ENCODE measurements around the gene TTF1.

GRCh38 chr9:132426639-132427414 is 20.2 kb upstream of the TTF1 start:
- TF ChIP-seq POLR2A (IDR thresholded peaks at IDR 0.05) = no peak
- TF ChIP-seq CTCF (IDR thresholded peaks at IDR 0.05 in 4 of 5, conservative IDR thresholded peaks at IDR 0.05 in 1 of 5) = no peak

All from gastrocnemius medialis (tissue), 4 donors.